Upper lobe of left lung (tissue), 6 donors: ENCODE data around the gene CMSS1. TPM values are rescaled to one million over a fixed set of nuclear protein-coding genes. Genes with fewer than 3 reads are reported as not detected.

Source experiments
- ATAC-seq, 2 donors: fragments of 200-7000 bp; cut with Tn5 transposase; one replicate each; pipeline ENCODE4 v1.9.1; 2022; ENCODE audit warnings: mild to moderate bottlenecking in 2 of 2, moderate library complexity in 2 of 2; ENCODE audit not compliant: low FRiP score in 2 of 2
- DNase-seq, 2 donors: peaks; one replicate each; pipeline ENCODE4 v3.0.0-alpha.2; 2019 to 2020
- H3K27ac ChIP-seq, 4 donors: fragments of 200-600 bp; sonication (generic); one replicate each; pipeline ENCODE4 v1.5.1; 2016 to 2019
- H3K27me3 ChIP-seq, 4 donors: fragments of 200-600 bp; sonication (generic); one replicate each; pipeline ENCODE4 v1.5.1; 2017 to 2019
- H3K36me3 ChIP-seq, 4 donors: fragments of 200-600 bp; sonication (generic); one replicate each; pipeline ENCODE4 v1.5.1; 2016 to 2019
- H3K4me1 ChIP-seq, 4 donors: fragments of 200-600 bp; sonication (generic); one replicate each; pipeline ENCODE4 v1.5.1; 2018 to 2019
- H3K4me3 ChIP-seq, 4 donors: fragments of 200-600 bp; sonication (generic); one replicate each; pipeline ENCODE4 v1.5.1; 2017 to 2019; ENCODE audit warnings: mild to moderate bottlenecking in 2 of 4, moderate library complexity in 1 of 4
- H3K9me3 ChIP-seq, 4 donors: fragments of 200-600 bp; sonication (generic); one replicate each; pipeline ENCODE4 v1.5.1; 2018 to 2019
- EP300 ChIP-seq, 4 donors: sonication (generic); formaldehyde crosslinking; IDR thresholded peaks; one replicate each; pipeline ENCODE4 v1.5.1; 2017; ENCODE audit warnings: antibody characterized with exemption in 4 of 4, control low read depth in 2 of 4
- POLR2A ChIP-seq, 4 donors: fragments of 450-650 bp; IDR thresholded peaks; one replicate each; pipeline ENCODE4 v1.5.1; 2016 to 2017; ENCODE audit warnings: antibody characterized with exemption in 4 of 4, mild to moderate bottlenecking in 2 of 4
- POLR2AphosphoS5 ChIP-seq, 2 donors: sonication (generic); formaldehyde crosslinking; IDR thresholded peaks; one replicate each; pipeline ENCODE4 v1.5.1; 2017; ENCODE audit warnings: antibody characterized with exemption in 2 of 2
- WGBS, 2 donors: methylation state at CpG; one replicate each; pipeline ENCODE4 v1.1.5; 2017 to 2018; 5-methylcytosine and 5-hydroxymethylcytosine counted together
- total RNA-seq, 6 donors: library from RNA; depleted of rRNA in 4 of 6; stranded (reverse); fragments of >200 nt in 4 of 6; gene quantifications; one replicate each; pipeline versions ENCODE4 v1.1.0 to v1.2.1, GENCODE V29; 2016 to 2021
- TF ChIP-seq, protein P1 (sequence below), 6 experiments: fragments of 450-650 bp in 4 of 6; fragments of 200-600 bp in 2 of 6; sonication (generic) in 2 of 6; IDR thresholded peaks; one replicate each; pipeline ENCODE4 v1.5.1; 2016 to 2019; ENCODE audit warnings: antibody characterized with exemption in 6 of 6
- donor health status: DM: no; HTN: no; CAD: no; lungs with moderate emphysema.
- donor health status: DM: no; HTN: yes; CAD: no; lungs with severe emphysema.

The CMSS1 gene
- total RNA-seq, 6 donors from 2014 or later = 4.0 to 21.1 (median 12.0) TPM

DNA sequence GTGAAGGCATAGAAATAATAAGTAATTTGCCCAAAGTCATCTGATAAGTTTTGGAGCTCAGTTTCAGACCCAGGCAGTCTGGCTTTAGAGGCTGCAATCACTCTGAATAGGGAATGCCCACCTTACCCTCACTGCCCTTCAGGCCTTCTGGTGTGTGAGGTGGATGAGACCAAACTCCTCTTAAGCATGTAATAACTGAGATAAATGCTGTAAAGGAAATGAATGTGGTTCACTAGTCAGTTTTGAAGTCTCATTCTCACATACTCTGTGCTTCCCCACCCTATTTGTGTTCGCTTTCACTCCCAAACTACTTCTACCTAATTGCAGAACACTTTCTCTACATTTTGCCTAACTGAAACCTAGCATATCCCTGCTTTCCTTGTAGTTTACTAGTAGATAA lies 152.5 kb downstream of the CMSS1 start:
- Histone ChIP-seq H3K4me1 (no peaks in the 10 kb centered on the region), H3K27me3 (no peaks in the 10 kb centered on the region), H3K9me3 (no peaks in the 10 kb centered on the region), H3K4me3 (no peak overlapping the region), H3K36me3 (no peaks in the 10 kb centered on the region), H3K27ac (no peak overlapping the region)
- 93 to 96% methylated on average over 1 of the region's 1 CpG for WGBS, 2 donors
- no peak for ATAC-seq
- TF ChIP-seq EP300 (IDR thresholded peaks at IDR 0.05) (no peak), POLR2AphosphoS5 (IDR thresholded peaks at IDR 0.05) (no peak), POLR2A (IDR thresholded peaks at IDR 0.05) (no peak)
- TF ChIP-seq, protein P1, sequence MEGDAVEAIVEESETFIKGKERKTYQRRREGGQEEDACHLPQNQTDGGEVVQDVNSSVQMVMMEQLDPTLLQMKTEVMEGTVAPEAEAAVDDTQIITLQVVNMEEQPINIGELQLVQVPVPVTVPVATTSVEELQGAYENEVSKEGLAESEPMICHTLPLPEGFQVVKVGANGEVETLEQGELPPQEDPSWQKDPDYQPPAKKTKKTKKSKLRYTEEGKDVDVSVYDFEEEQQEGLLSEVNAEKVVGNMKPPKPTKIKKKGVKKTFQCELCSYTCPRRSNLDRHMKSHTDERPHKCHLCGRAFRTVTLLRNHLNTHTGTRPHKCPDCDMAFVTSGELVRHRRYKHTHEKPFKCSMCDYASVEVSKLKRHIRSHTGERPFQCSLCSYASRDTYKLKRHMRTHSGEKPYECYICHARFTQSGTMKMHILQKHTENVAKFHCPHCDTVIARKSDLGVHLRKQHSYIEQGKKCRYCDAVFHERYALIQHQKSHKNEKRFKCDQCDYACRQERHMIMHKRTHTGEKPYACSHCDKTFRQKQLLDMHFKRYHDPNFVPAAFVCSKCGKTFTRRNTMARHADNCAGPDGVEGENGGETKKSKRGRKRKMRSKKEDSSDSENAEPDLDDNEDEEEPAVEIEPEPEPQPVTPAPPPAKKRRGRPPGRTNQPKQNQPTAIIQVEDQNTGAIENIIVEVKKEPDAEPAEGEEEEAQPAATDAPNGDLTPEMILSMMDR (IDR thresholded peaks at IDR 0.05) = no peak
- DNase-seq = no peak

DNA sequence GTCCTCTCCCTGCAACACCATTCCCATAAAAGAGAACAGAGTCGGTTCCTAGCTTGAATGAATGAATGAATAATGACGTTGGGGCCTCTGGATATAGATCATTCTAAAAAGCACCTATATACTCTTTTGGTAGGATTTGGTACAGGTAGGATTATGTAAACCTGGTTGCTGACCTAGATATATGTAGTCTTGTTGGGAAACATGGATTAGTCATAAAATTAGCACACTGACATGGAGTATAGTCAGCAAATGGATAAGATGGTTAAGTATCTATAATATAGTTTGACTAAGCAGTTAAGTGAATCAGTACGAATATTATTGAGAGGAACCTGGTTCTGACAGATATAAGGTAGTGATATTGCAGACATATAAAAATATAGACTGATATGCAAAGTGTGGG lies 154.1 kb downstream of the CMSS1 start:
- 89 to 94% methylated on average over 3 of the region's 3 CpGs for WGBS, 2 donors
- no peaks in the 10 kb centered on the region for H3K36me3 ChIP-seq
- no peak overlapping the region for H3K4me3 ChIP-seq
- ATAC-seq (no peak), DNase-seq (no peak)
- no peaks in the 10 kb centered on the region for H3K4me1 ChIP-seq
- H3K27ac ChIP-seq = no peak overlapping the region
- H3K27me3 ChIP-seq = no peaks in the 10 kb centered on the region
- no peaks in the 10 kb centered on the region for H3K9me3 ChIP-seq
- TF ChIP-seq EP300 (IDR thresholded peaks at IDR 0.05) (no peak), POLR2A (IDR thresholded peaks at IDR 0.05) (no peak), POLR2AphosphoS5 (IDR thresholded peaks at IDR 0.05) (no peak)
- TF ChIP-seq, protein P1 (IDR thresholded peaks at IDR 0.05) = no peak

DNA sequence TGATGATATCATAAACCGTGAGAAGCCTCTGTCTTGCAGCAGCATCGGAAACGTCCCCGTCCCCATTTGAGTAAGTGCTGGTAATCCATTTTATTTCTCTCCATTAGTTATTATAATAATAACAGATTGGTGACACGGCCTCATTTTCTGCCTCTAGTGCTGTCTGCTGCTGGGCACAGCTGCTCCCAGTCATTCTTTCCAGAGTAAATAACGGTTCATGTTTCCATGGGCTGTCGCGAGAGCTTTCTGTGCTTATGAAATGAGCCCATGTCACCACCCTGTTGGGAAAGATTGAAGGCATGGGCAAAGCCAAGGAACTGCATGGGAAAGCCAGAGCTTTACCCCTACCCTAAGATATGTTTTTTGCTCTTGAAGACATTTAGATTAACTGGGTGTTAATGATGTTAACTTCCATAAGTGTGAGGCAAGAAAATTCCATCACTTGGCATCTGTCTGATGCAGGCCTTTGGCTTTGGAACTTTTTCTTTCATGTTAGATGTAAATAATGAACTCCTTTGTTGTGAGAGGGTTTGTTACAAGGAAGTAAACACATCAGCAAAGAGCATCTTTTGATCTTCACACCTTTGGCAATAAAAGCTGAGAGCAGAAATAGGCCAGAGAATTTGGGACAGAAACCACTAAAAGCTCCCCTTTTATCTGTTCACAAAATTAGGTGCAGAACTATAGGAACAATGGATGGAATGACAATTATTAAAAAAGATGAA lies 154.9 kb downstream of the CMSS1 start:
- DNase-seq = no peak
- Histone ChIP-seq H3K4me3 (no peak overlapping the region), H3K27me3 (no peaks in the 10 kb centered on the region), H3K9me3 (no peaks in the 10 kb centered on the region), H3K4me1 (no peaks in the 10 kb centered on the region), H3K27ac (no peak overlapping the region), H3K36me3 (no peaks in the 10 kb centered on the region)
- ATAC-seq = no peak
- WGBS, 2 donors = 74 to 81% methylated on average over 8 of the region's 8 CpGs
- no peak for TF ChIP-seq EP300 (IDR thresholded peaks at IDR 0.05)
- TF ChIP-seq POLR2AphosphoS5 (IDR thresholded peaks at IDR 0.05) = no peak

DNA sequence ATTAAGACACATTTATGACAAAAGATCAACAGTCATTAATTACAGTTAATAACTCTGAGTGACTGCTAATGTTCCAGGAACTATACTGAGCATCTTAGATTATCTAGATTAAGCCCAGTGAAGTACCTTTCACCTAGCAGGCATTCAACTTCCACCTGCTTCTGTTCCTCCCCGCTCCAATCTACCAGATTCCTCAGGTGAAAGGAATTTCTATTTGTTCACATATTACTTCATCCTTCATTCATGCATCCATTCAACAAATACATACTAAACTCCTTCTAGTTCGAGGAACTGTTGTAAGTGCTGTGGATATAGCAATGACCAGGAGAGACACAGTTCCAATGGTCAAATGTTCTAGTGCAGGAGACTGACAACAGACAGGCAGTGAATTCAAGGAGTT lies 157.3 kb downstream of the CMSS1 start:
- no peak for DNase-seq
- ATAC-seq = no peak

DNA sequence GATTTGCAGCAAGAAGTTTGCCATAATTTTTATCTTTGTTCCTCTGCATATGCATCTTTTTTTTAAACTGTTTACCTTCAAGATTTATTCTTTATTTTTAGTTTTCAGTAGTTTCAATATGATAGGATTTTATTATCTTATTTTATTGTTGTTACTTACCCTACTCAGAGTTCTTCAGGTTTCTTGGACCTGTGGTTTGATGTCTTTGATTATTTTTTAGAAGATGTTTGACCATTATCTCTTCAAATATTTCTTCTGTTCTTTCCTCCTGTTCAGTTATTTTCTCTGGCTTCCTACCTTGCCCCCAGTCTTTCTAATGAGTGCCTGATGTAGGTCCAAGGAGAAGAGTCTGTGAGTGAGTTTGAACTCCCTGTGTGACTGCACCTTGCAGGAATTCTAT lies 158.9 kb downstream of the CMSS1 start:
- Histone ChIP-seq H3K27ac (no peak overlapping the region), H3K36me3 (no peaks in the 10 kb centered on the region), H3K27me3 (no peaks in the 10 kb centered on the region), H3K9me3 (no peaks in the 10 kb centered on the region), H3K4me3 (no peak overlapping the region), H3K4me1 (no peaks in the 10 kb centered on the region)
- DNase-seq (no peak), ATAC-seq (no peak)
- TF ChIP-seq EP300 (IDR thresholded peaks at IDR 0.05) (no peak), POLR2A (IDR thresholded peaks at IDR 0.05) (no peak), POLR2AphosphoS5 (IDR thresholded peaks at IDR 0.05) (no peak)
- TF ChIP-seq, protein P1 (IDR thresholded peaks at IDR 0.05) = no peak

More for the DNA sequence above, 157.3 kb downstream of the CMSS1 start:
- no peaks in the 10 kb centered on the region for H3K27me3 ChIP-seq
- H3K36me3 ChIP-seq = no peaks in the 10 kb centered on the region
- WGBS, 2 donors = 74 to 82% methylated on average over 2 of the region's 2 CpGs
- no peaks in the 10 kb centered on the region for H3K9me3 ChIP-seq
- no peaks in the 10 kb centered on the region for H3K4me1 ChIP-seq
- H3K4me3 ChIP-seq = no peak overlapping the region
- no peak for TF ChIP-seq POLR2AphosphoS5 (IDR thresholded peaks at IDR 0.05)
- TF ChIP-seq EP300 (IDR thresholded peaks at IDR 0.05) = no peak
- TF ChIP-seq POLR2A (IDR thresholded peaks at IDR 0.05) = no peak
- TF ChIP-seq, protein P1 (IDR thresholded peaks at IDR 0.05) = no peak
- no peak overlapping the region for H3K27ac ChIP-seq
